Measurements from ENCODE around the gene ZNF512.

GRCh38 chr2:27628767-27629709, 46.2 kb downstream of the ZNF512 start, which contains the start of the genes CCDC121 and GPN1:
- TF ChIP-seq CTCF (conservative IDR thresholded peaks at IDR 0.05), result no peak
- TF ChIP-seq ZFX (IDR thresholded peaks at IDR 0.05), result no peak

Data from C4-2B (cell line).